Measurements from ENCODE around the gene REV3L.

GRCh38 chr6:111267764-111268333, 215.2 kb downstream of the REV3L start:
- TF ChIP-seq, protein P1, sequence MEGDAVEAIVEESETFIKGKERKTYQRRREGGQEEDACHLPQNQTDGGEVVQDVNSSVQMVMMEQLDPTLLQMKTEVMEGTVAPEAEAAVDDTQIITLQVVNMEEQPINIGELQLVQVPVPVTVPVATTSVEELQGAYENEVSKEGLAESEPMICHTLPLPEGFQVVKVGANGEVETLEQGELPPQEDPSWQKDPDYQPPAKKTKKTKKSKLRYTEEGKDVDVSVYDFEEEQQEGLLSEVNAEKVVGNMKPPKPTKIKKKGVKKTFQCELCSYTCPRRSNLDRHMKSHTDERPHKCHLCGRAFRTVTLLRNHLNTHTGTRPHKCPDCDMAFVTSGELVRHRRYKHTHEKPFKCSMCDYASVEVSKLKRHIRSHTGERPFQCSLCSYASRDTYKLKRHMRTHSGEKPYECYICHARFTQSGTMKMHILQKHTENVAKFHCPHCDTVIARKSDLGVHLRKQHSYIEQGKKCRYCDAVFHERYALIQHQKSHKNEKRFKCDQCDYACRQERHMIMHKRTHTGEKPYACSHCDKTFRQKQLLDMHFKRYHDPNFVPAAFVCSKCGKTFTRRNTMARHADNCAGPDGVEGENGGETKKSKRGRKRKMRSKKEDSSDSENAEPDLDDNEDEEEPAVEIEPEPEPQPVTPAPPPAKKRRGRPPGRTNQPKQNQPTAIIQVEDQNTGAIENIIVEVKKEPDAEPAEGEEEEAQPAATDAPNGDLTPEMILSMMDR (IDR thresholded peaks at IDR 0.05; ENCODE audit: insufficient read depth, low read length, poor library complexity, severe bottlenecking) = no peak
- TF ChIP-seq EZH2phosphoT487 (conservative IDR thresholded peaks at IDR 0.05; ENCODE audit: low read length) = no peak

All from SU-DHL-6 (cell line).